Activated naive CD4-positive, alpha-beta T cell treated with anti-CD3 and anti-CD28 coated beads, Interleukin-2, amount 50 U/mL, for 24 hours (primary cell): ENCODE results near the gene CFAP141.

ENCODE experiments used
- H3K27ac Mint-ChIP-seq: one replicate; pipeline ENCODE4 v1.8.0; 2021; ENCODE audit warnings: mild to moderate bottlenecking, mixed read lengths
- H3K27me3 Mint-ChIP-seq: one replicate; pipeline ENCODE4 v1.8.0; 2021; ENCODE audit warnings: mixed read lengths
- H3K36me3 Mint-ChIP-seq: one replicate; pipeline ENCODE4 v1.8.0; 2021; ENCODE audit warnings: mixed read lengths
- H3K4me1 Mint-ChIP-seq: one replicate; pipeline ENCODE4 v1.8.0; 2021; ENCODE audit warnings: mixed read lengths
- H3K4me3 Mint-ChIP-seq: one replicate; pipeline ENCODE4 v1.8.0; 2021; ENCODE audit warnings: mild to moderate bottlenecking, mixed read lengths
- H3K9me3 Mint-ChIP-seq: one replicate; pipeline ENCODE4 v1.8.0; 2021; ENCODE audit warnings: mixed read lengths

The CFAP141 gene

GRCh38 chr1:154159554-154159953, 46.6 kb downstream of the CFAP141 start:
- H3K4me3 Mint-ChIP-seq, result peak overlapping the region; percentile 7
- H3K9me3 Mint-ChIP-seq, result no peaks in the 10 kb centered on the region
- H3K4me1 Mint-ChIP-seq, result peaks cover 78% of the 10 kb centered on the region
- no peaks in the 10 kb centered on the region for H3K27me3 Mint-ChIP-seq
- H3K27ac Mint-ChIP-seq, result peak overlapping the region; percentile 96
- peaks cover 44% of the 10 kb centered on the region for H3K36me3 Mint-ChIP-seq

GRCh38 chr1:154158307-154159125, 47.6 kb downstream of the CFAP141 start:
- H3K9me3 Mint-ChIP-seq, result no peaks in the 10 kb centered on the region
- H3K36me3 Mint-ChIP-seq, result peaks cover 42% of the 10 kb centered on the region
- H3K27me3 Mint-ChIP-seq, result no peaks in the 10 kb centered on the region
- H3K27ac Mint-ChIP-seq, result peak overlapping the region; percentile 96
- peaks cover 80% of the 10 kb centered on the region for H3K4me1 Mint-ChIP-seq
- peak overlapping the region; percentile 89 for H3K4me3 Mint-ChIP-seq

GRCh38 chr1:154157520-154158306, 48.4 kb downstream of the CFAP141 start:
- H3K27me3 Mint-ChIP-seq, result no peaks in the 10 kb centered on the region
- H3K4me1 Mint-ChIP-seq, result peaks cover 76% of the 10 kb centered on the region
- peak overlapping the region; percentile 89 for H3K4me3 Mint-ChIP-seq
- H3K9me3 Mint-ChIP-seq, result no peaks in the 10 kb centered on the region
- H3K27ac Mint-ChIP-seq, result peak overlapping the region; percentile 96
- H3K36me3 Mint-ChIP-seq, result peaks cover 35% of the 10 kb centered on the region

GRCh38 chr1:154155251-154155650, 50.9 kb downstream of the CFAP141 start:
- peak overlapping the region; percentile 90 for H3K27ac Mint-ChIP-seq
- H3K27me3 Mint-ChIP-seq, result no peaks in the 10 kb centered on the region
- H3K4me1 Mint-ChIP-seq, result peaks cover 78% of the 10 kb centered on the region
- no peaks in the 10 kb centered on the region for H3K9me3 Mint-ChIP-seq
- peak overlapping the region; percentile 54 for H3K4me3 Mint-ChIP-seq
- H3K36me3 Mint-ChIP-seq, result peaks cover 26% of the 10 kb centered on the region

- H3K4me1 Mint-ChIP-seq, result peaks cover 73% of the 10 kb centered on the region
- no peaks in the 10 kb centered on the region for H3K9me3 Mint-ChIP-seq
- peak within 1 kb of the TSS; percentile 90 for H3K27ac Mint-ChIP-seq
- H3K27me3 Mint-ChIP-seq, result no peaks in the 10 kb centered on the region
- peaks cover 23% of the 10 kb centered on the region for H3K36me3 Mint-ChIP-seq
- peak within 1 kb of the TSS; percentile 54 for H3K4me3 Mint-ChIP-seq
These were observed 51.5 kb downstream of the CFAP141 start, which contains the start of gene NUP210L for GRCh38 chr1:154154534-154155191. NUP210L (minus strand) TSS chr1:154155073.

GRCh38 chr1:154154053-154154452, 52.1 kb downstream of the CFAP141 start:
- Mint-ChIP-seq H3K4me1 (peaks cover 66% of the 10 kb centered on the region), H3K27ac (peak overlapping the region; percentile 90), H3K36me3 (peaks cover 17% of the 10 kb centered on the region), H3K27me3 (no peaks in the 10 kb centered on the region), H3K4me3 (peak overlapping the region; percentile 28), H3K9me3 (no peaks in the 10 kb centered on the region)

- Mint-ChIP-seq H3K4me1 (peaks cover 44% of the 10 kb centered on the region), H3K36me3 (peaks cover 3% of the 10 kb centered on the region), H3K9me3 (no peaks in the 10 kb centered on the region), H3K27me3 (no peaks in the 10 kb centered on the region), H3K27ac (peak overlapping the region; percentile 41), H3K4me3 (no peak overlapping the region)
These were observed 54.8 kb downstream of the CFAP141 start for GRCh38 chr1:154151311-154151710.
